GM19463 (cell line): ENCODE data around the gene GATD1.

Experiments
- ATAC-seq: cut with Tn5 transposase; IDR thresholded peaks from one replicate; pipeline ENCODE4 v1.9.1; 2021; ENCODE audit warnings: mild to moderate bottlenecking, moderate library complexity; ENCODE audit not compliant: unreplicated experiment

The GATD1 gene, protein sequence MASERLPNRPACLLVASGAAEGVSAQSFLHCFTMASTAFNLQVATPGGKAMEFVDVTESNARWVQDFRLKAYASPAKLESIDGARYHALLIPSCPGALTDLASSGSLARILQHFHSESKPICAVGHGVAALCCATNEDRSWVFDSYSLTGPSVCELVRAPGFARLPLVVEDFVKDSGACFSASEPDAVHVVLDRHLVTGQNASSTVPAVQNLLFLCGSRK

DNA sequence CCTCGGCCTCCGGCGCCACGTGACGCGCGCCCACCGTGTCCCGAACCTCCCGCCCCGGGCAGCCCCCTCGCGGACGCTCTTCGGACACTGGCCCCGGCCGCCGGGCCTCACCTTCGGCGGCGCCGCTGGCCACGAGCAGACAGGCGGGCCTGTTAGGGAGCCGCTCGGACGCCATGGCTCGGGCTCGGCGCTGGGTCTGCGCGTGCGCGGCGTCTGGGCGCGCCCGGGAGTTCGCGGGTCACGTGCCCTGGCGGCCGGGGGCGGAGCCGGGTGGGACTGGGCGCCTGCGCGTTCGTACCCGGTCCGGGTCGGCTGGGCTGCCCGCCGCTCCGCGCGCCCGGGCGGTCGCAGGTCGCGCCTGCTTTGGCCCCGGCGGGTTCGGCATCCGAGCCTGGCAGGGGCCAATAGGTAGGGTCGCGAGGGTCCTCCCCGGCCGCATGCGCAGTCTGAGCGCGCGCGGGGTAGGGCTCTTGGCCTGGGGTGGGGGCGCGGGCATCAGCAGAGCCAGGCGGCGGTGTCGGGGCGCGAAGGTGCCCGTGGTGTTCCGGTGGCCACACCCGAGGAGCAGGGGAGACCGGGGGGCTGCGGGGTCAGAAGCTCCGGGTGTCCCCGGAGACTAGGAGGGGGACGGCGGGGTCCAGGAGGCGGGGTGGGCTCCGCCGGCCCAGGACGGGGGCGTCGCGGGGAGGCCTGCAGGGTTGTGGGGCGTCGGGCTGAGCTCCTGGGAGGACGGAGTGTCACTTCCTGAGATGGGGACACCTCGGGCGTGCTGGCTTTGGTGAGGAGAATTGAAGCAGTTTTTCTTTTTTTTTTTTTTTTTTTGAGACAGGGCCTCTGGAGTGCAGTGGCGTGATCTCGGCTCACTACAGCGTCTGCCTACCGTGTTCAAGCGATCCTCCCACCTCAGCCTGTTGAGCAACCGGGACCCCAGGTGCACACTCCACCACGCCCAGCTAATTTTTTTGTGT, at the start of gene GATD1:
Gene GATD1 (minus strand): TSS at position 200 of the 968 bp plus-strand sequence. CDS start 25 bp downstream, at position 175.
- ATAC-seq: peak; percentile 72

- ATAC-seq: no peak
Observed at GRCh38 chr11:826836-827145, 49.5 kb upstream of the GATD1 start.

GRCh38 chr11:826227-826621, 48.9 kb upstream of the GATD1 start:
- ATAC-seq: no peak

DNA sequence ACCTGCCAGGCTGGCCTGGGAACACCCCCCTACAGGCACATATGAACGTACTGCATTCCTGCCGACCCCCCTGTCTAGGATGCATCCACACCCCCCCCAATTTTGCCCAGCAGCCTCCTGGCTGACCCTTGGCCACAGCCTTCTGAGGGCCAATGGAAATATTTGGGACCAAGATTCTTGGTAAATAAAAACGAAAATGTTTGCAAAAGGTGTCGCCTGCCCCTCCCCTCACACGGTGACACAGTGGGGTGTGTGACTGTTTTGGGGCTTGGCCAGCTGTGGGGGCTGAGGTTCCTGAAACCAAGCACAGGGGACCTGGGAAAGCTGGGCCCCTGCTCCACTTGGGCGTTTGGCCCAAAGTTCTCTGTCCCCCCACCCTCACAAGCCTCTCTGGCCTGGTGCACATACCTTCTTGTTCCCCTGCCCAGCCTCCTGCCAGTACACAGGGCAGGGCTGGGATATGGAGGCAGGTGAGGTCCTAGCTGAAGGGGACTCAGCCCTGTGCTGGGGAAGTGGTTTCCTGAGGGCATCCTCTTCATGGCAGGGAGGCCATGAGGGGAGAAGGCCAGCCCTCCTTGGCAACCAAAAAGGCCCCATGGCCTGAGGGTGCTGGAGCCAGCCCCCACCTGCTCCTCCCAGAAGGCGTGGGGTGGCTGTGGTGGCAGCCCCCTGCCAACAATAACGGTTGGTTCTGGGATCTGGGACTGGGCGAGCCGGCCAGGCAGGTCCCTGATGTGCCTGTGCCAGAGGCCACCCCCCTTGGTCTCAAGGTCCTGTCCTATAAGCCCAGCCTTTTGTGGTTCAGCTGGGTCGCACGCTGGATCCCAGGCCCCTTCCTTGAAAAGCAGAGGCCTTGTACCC, 48.3 kb upstream of the GATD1 start:
- ATAC-seq: no peak

DNA sequence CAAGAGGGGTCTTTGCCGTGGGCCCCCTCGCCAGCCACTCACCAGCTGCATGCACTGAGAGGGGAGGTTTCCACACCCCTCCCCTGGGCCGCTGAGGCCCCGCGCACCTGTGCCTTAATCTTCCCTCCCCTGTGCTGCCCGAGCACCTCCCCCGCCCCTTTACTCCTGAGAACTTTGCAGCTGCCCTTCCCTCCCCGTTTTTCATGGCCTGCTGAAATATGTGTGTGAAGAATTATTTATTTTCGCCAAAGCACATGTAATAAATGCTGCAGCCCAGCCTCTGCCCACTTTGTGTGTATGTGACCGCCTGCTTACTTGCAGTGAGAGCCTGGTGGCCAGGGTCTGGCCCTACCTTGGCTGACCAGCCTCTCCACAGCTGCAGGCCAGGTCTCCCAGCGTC, 47.7 kb upstream of the GATD1 start:
- no peak for ATAC-seq

GRCh38 chr11:824292-824880, 47.1 kb upstream of the GATD1 start:
- ATAC-seq: no peak

- ATAC-seq: no peak
Observed at GRCh38 chr11:823441-824291, 46.4 kb upstream of the GATD1 start.

DNA sequence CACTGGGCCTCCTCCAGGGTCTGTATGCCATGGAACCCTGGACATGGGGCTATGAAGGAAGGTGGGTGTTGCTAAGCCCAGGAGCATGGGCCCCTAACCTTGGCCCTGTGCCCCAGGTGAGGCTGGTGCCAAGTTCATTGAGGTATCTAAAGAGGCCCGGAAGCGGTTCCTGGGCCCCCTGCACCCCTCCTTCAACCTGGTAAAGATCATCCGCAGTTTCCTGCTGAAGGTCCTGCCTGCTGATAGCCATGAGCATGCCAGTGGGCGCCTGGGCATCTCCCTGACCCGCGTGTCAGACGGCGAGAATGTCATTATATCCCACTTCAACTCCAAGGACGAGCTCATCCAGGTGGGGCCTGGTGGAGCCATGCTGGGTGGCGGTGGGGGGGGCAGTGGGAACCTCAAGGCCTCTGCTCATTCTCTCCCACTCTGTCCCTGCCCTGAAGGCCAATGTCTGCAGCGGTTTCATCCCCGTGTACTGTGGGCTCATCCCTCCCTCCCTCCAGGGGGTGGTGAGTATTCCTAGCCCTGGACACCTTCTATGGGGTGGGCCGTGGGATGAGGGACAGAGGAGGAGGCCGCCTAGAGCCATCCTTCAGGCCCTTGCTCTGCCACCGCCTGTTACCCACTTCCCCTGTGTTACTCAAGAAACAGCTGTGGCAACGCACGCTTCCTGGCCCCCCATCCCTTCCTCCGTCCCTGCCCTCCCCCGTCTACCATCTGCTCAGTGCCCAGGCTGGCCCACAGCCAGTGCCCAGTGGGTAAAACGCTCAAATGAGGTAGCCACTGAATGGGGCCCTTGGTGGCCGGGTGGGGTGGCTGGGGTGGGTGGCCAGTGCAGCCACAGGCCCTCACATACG, 44.5 kb upstream of the GATD1 start:
- ATAC-seq: no peak

- ATAC-seq: no peak
Observed at GRCh38 chr11:820655-821511, 43.6 kb upstream of the GATD1 start.

DNA sequence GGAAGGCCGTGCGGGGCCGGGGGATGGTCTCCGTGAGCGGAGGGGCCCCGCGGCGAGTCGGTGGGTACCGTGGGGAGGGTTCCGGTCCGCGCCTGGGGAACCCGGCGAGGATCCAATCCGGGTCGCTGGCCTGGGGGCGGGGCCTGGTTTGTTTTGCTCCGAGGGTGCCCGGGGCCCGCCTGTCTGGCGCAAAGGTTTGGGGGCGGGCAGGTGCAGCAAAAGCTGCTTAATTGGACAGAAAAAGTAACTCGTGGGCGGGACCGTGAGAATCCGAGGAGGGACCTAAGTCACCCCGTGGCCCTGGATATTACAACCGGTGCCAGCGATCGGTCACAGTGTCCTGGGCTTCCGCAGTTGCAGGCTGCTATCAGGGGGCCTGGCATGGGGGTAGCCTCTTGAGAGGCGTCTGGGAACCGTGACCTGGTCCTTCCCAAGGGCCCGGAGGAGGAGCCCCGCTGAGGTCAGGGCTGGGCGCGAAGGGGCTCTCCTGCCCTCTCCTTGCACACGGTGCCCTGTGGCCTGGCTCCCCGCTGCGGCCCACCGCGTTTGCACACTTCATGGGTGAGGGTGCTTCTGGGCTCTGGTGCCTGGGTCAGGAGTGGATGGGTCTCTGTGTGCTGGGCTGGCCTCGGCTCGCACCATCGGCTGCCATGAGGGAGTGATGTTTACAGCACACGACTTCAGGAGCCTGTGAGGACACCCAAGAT, 42.8 kb upstream of the GATD1 start:
- peak; percentile 55 for ATAC-seq

DNA sequence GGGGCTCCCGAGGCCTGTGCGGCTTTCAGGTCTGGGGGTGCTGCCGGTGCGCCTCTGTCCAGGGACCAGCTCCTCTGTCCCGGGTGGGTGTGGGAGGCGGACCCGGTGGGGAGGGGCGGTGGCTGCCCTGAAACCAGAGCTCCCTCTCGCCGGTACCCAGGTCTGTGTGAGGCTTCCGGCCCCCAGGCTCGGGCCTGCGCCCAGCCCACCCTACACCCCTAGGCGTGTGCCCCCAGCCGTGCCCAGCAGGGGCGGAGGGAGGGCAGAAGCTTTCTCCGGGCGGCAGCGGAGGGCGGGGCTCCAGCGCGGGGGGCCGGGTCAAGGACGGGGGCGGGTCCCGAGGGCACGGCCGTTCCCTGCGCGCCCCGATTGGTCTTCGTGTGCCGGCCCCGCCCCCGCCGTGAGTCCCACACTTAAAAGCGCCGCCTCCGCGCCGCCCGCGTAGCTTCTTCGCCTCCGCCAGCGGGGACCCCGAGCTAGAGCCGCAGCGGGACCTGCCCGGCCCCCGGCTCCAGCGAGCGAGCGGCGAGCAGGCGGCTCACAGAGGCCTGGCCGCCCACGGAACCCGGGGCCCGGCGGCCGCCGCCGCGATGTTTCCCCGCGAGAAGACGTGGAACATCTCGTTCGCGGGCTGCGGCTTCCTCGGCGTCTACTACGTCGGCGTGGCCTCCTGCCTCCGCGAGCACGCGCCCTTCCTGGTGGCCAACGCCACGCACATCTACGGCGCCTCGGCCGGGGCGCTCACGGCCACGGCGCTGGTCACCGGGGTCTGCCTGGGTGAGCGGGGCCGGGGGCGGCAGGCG, 42.0 kb upstream of the GATD1 start:
- ATAC-seq: peak; percentile 77

DNA sequence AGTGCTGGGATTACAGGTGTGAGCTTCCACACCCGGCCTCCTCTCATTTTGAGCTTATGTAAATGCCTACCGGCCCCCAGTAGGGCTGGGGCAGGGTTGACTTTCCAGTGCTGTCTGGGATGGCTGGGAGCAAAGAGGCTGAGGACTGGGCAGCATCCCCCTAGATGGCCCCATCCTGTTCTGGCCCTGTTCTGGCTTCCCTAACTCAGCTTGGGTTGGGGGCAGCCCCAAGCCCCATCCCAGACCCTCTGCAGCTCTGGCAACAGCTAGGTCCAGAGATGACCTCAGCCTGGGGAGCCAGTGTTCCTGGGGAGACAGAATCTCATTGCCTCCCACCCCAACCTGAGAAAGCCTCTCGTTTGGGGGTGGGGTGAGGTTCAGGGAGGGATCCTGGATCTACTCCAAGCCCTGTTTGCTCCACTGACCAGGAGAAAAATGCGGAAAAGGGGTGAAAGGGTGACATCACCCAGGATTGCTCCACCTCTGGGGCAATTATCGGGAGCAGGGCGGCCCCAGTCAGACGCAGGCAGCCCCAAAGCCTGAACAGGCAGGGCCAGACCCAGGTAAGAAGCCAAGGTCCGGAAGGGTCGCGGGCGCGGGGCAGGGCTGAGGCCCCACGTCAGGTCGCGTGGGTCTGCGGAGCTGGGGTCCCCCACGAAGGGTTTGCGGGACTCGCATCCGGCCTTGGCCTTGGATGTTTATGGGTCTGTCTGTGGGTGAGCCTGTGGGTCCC, 41.3 kb upstream of the GATD1 start, which contains the start of gene PNPLA2:
Gene PNPLA2 (plus strand): TSS at position 519 of the 733 bp plus-strand sequence. CDS start 805 bp downstream, outside the sequence.
- no peak for ATAC-seq

DNA sequence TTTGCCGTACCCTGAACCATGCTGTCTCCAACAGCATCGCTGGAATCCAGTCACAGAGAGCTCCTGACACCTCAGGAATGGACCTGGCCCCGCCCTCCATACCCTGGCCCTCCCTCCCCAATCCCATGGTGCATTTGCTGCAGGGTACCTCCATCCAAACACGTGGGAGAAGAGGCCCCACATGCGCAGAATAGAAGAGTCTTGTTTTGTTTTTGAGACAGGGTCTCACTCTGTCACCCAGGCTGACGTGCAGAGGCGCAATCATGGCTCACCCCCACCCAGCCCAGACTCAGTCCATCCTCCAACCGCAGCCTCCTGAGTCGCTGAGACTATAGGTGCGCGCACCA, 39.1 kb upstream of the GATD1 start:
- ATAC-seq: no peak

GRCh38 chr11:815675-816432, 38.6 kb upstream of the GATD1 start:
- ATAC-seq: no peak

GRCh38 chr11:813456-814096, 36.3 kb upstream of the GATD1 start:
- no peak for ATAC-seq
